GM10847 (cell line): Measurements from ENCODE around the gene PHF24.
A peak's percentile ranks its signal among the peaks of the same experiment; 100 is the strongest.

Source experiments
- POLR2A ChIP-seq: IDR thresholded peaks from 2 replicates; pipeline ENCODE4 v1.6.1; 2011; ENCODE audit not compliant: insufficient read length; ENCODE audit errors: extremely low read depth

Gene PHF24

DNA sequence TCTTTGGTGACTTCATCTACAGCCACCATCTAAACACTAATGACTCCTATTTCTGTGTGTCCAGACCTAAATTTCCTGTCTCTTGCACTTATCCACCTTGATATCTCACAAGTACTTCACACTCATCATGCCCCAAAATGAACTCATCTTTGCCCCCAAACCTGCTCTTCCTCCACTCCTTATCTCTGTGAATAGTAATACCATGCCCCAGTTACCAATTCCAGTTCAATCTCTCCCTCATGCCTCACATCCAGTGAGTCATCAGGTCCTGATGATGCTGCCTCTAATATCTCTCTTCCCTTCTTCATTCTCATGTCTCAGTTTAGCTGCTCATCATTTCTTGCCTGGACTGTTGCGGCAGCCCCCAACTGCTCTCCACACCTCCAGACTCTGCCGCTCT, 16.6 kb downstream of the PHF24 start:
- TF ChIP-seq POLR2A = no peak

DNA sequence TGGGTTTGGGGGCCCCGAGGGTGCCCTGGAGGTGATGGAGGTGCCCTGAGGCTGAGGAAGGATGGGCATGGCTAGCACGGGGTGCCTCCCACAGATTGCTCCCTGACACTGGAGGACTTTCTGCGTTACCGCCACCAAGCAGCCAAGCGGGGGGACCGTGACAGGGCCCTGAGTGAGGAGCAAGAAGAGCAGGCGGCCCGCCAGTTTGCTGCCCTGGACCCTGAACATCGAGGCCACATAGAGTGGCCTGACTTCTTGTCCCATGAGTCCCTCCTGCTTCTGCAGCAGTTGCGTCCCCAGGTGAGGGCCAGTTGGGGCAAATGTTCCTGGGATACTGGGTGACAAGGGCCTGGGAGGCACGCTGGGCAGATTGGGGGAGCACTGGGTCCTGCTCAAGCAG, 18.4 kb downstream of the PHF24 start:
- TF ChIP-seq POLR2A = no peak

DNA sequence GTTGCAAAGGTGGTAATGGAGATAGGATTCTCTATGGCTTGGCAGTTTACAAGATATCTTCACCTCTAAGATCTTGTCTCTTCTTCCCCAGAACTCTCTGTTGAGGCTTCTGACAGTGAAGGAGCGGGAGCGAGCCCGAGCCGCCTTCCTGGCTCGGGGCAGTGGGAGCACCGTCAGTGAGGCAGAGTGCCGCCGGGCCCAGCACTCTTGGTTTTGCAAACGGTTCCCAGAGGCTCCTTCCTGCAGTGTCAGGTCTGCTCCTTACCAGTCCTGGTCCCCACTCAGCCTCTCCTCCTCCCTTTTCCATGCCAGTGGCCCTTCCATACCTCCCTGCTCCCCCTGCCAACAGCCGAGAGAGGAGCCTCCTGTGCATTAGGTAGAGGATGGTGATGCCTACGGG, 18.9 kb downstream of the PHF24 start:
- no peak for TF ChIP-seq POLR2A

DNA sequence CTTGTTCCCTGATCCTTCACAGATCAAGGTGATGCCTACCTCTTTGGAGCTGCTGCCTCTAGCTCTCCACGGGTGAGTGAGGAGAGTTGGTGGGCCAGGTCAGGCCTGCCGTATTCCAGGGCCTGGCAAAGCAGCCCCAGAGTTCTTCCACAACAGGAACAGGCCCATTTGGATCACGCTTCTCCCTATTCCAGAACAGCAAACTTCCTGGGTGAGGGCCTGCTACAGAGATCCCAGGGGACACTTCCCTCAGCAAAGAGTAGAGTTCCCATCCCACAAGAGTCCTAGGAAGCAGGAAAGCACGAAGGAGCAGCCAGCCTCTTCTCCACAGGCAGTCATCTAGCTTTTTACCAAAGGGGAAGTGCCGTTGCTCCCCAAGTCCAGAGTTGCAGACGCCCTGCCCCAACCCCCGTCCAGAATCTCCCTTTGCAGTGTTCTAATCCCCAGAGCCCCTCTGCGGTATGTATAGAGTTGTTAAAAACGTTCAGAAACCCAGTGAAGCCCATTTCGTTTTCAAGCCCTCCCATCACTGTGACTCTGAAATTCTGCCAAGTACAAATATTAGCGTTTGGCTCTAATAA, 22.2 kb downstream of the PHF24 start:
- TF ChIP-seq POLR2A = no peak

DNA sequence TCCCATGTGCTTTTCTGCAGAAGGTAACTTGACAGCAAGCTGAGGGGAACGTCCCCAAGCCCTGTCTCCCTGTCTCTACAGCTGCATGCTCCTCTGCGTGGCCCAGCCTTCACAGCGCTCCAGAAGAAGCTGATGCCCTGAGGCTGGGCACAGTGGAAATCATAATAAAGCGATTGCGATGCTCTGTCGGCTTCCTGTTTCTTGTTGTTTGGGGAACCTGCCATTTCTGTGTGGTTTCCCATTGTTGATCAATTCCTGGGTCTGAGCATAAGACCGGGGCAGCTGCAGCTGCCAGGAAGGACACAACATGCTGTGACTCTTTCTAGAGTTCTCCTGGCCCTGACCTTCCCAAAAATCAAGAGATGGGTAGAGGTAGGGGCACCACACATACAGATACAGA, 24.3 kb downstream of the PHF24 start:
- TF ChIP-seq POLR2A = no peak

DNA sequence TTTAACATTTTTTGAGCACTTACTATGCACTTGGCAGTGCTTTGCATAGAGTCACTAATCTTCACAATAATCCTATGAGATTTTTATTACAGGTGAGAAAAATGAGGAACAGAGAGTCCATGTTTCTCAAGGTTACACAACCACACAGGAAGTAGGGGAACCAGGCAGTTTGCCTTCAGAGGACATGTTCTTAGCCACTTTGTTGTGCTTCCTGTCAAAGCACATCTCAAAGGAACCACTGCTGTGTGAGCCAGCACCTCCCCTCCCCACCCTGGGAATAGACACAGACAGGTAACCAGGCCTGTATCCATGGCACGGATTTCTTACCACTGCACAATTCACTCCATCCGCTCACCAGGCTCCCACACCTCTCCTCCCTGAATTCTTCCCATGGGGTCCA, 25.1 kb downstream of the PHF24 start:
- TF ChIP-seq POLR2A = no peak

DNA sequence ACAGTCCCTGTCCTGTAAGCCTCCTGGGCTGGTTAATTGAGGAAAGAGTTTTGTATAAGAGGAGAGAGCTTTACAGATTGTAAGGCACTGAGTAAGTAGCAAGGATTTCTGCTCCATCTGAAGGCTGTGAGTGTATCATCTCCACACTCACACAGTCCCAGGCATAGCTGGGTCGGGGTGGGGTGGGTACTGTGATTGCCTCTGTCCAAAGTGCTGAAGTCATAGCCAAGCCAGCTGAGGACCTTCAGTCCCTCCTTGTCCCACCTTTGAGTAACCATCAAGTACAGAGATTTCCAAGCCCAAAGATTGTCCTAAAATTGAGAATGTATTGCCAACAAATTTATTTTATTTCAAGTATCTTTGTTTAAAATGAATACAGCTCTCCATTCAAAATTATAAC, 26.0 kb downstream of the PHF24 start:
- no peak for TF ChIP-seq POLR2A

DNA sequence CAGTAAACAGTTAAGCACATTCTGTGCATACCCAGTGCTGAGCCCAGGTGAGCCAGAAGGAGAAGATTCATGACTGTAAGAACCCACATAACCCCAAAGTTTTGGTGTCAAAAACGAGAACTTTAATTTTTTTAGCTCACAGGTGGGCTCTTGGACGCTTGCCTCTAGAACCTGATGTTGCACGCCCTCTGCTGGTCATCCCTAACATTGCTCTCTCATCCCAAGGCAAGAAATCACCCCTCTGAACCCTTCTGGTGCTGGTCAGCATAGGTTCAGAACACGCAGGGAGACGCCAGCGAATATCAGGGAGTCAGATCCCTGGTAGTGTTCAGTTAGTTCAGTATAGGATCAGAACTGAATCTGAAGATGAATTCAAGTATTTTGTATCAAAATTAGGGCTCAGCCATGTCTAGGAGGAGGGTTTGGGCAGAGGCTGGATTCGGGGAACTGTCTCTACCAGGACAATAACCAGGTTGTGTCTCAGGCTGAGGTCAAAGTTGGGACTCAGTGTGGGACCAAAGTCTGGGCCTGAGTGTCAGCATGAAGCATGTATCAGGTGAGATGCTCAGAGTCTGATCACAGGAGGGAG, 27.3 kb downstream of the PHF24 start:
- no peak for TF ChIP-seq POLR2A

DNA sequence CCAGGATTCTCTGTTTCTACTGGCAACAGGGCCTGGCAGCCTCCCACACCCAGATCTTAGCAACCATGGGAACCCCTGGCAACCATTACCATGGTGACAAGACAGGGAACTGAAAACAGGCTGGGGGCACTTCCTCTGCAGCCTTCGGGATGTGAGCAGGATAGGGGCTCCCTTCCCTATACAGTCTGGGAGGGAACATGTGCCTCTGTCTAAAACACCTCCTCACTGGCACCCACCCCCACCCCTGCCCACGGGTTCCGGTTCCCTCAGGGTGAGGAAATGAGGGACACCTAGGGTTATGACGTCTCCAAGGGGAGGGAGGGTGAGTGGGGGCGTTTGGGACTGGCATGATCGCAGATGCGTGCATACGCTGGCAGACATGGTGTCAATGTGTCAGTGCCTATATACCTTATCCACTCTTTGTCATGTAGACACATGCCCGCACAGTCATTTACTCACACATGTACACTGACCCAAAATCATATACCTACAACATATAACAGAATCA, 28.5 kb downstream of the PHF24 start:
- TF ChIP-seq POLR2A = no peak

DNA sequence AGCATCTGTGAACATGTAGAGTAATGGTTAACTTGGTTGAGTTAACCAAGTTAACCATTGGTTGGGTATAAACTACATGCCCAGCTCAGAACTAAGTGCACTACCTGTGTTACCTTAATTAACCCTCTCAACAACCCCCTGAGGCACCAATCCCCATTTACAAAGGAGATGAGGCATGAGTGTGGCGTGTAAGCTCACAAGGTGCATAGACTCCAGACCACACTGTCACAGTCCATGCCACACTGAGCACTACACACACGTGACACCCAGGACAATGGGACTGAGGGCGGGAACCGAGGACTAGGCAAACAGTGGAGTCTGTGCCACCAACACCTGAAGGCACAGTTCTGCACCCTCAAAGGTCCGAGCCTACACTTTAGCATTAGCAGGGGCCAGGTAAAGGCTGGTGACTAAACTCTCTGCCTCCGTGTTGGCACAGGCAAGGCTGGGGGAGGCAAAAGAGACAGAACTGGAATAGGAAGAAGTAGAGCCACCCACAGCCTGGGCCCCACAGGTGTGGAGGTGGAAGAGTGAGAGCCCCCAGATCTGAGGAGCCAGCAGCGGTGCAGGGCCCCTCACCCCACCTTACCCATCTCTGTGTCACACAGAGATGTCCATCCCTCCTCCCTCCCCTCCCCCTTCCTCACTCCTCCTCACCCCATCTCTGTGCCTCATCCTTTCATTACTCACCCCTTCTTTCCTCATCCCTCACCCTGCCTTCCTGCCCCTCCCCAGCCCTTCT, 29.2 kb downstream of the PHF24 start:
- no peak for TF ChIP-seq POLR2A

DNA sequence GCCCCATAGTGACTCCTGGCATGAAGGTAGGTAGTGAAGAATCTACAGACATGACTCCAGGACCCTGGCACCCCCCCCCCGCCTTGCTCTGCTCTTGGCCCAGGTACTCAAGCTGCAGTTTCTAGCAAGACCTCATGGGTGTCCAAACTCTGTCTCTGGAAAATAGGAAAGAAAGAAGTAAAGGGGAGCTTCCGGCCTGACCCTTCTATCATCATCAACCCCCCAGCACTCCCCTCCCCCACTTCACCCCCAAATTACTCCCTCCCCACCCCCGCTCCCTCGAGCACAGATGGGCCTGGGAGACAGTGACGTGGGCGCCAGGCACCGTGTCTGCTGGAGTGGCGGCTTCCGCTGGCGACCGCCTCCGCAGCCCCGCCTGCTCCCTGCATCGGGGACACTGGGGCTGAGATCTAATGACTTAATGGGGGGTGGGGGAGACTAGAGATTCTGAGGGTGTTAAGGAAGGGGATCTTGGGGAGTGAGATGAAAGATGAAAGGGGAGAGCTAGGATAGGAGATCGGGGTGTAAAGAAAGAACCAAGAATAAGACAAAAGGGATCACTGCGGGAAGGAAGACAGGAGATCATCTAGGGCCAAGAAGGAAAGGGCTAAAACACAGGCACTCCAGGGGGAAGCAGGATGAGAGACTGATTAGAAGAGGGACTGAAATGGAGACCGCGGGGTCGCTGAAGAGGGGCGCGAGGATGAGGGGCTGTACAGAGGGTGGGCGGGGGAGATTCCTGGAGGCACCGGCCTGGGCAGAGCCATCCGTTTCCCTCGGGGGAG, 30.3 kb downstream of the PHF24 start:
- TF ChIP-seq POLR2A = no peak

DNA sequence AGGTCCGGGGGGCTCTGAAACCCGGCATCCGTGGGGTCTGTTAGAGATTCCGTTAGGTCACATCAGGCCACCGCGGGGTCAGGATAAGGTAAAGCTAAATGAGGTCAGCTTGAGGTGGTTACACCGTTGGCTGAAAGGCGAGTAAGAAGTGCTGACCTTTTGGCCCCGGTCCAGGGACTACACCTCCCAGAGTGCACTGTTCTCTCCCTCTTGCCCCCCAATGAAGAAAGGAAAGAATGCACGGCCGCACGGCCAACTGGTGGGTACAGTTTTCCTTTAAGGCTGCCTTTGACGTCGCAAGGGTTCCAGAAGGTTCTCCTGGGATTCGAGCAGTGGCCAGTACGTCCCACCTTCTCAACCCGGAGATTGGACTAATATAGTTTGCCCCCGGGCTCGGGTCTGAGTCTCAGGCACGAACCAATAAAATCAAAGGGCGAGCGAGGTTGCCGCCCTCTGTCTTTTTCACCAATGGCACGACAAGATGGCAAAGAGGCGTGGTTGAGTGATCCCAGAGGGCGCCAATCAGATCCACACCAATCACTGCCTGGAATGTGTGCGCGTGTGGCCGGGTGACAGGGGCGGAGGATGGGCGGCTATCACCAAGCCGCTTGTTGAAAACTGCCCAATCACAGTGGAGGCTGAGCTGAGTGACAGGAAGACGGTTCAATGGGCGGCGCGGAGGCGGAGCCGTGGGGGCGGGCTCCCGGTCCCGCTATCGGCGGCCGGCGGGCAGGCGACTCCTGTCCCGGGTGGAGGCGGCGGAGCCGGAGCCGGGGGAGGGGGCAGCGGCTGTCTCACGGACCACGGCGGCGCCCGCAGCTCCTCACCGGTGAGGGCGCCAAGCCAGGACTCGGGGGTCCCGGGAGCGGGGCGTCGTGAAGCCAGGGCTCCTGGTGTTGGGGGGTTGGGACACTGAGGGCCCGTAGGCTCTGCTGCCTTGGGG, 31.2 kb downstream of the PHF24 start, which contains the start of gene DNAJB5:
Gene DNAJB5, plus strand, starts transcription at position 743 of the 943 bp plus-strand sequence. CDS start 886 bp downstream, outside the sequence.
- peak; percentile 25 for TF ChIP-seq POLR2A

DNA sequence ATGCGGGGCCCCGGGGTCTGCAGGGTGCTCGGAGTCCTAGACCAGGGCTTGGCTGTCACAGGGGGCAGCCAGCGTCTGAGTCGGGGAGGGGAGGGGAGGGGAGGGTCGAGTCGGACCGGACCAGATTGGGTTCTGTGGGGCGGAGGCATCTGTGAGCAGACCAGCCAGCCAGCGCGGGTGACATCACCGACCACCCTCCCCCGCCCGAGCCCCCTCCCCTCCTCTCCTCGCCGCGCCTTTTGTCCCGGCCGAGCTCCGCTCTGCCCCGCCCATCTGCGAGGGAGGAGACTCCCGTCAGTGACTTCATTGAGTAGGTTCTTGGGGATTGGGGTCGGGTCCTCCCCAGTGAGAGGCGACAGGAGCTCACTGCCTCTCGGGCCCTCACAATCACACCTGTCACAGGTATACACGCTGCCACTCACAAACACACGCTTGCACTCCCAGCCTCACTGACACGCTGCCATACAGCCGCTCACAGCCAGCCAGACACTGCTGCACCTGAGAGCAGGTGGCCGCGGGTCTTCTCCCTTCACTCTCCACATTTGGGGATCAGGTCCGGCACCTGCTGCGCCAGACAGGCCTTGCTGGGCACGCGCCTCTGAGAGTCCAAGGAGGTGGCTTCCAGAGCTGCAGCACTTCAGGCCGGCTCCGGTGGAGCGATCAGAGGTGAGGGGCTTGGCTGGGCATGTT, 32.0 kb downstream of the PHF24 start:
- TF ChIP-seq POLR2A = no peak

DNA sequence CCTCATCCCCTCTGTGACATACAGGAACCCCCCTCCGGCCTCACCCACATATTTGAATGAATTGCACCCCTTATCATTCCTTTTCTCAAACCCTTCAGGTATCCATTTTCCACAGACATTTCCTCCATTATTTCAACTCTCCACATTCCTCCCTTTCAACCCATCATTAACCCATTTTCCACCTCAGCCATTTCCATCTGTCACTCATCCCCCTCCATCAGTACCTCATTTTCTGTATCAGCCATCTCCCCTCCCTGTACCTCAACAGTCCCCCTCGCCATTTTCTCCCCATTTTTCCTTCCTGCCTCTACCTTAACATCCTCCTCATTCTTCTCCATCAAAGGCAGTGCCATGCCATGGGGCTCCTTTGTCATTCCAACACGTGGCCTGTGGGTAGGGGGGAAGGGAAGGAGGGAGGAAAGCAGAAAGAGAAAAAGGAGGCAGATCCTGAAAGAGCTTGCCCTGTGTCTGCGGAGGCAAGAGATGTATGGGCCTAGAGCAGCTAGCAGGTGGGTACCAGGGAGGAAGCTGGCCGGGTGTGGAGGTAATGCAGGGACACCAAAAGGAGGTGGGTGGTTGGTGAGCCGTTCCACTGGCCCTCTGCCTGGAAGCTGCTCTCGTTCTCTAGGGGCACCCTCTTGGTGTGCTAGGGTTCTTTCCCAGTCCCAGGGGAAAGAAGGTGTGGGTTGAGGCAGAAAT, 33.0 kb downstream of the PHF24 start:
- TF ChIP-seq POLR2A = no peak
